Measurements from ENCODE around the gene CITED1. TPM values are rescaled to one million over a fixed set of nuclear protein-coding genes. Genes with fewer than 3 reads are reported as not detected.

Gene CITED1
- total and polyA plus RNA-seq, 4 donors, result 0.34 to 1.8 (median 0.47) TPM; not detected in 1

- H3K27me3 ChIP-seq (ENCODE audit: control insufficient read depth in 3 of 3, insufficient read depth in 3 of 3, low read length in 2 of 3), result no peaks in the 10 kb centered on the region
- 94 to 97% methylated on average over 2 of the region's 2 CpGs for WGBS, 2 donors
- no peak for ATAC-seq (ENCODE audit: insufficient read depth, low FRiP score)
- no peak for TF ChIP-seq CTCF (IDR thresholded peaks at IDR 0.05; ENCODE audit: control extremely low read depth, extremely low read depth)
- H3K4me3 ChIP-seq, result no peak overlapping the region
- peaks cover 0 to 1% (median 0%) of the 10 kb centered on the region in 4 donors for H3K9me3 ChIP-seq (ENCODE audit: control insufficient read depth in 4 of 4, insufficient read depth in 3 of 4, low read length in 3 of 4)
- H3K36me3 ChIP-seq (ENCODE audit: control insufficient read depth in 4 of 4, insufficient read depth in 4 of 4, low read length in 4 of 4), result peaks cover 28 to 48% (median 31%) of the 10 kb centered on the region in 4 donors
- no peak for DNase-seq
- peaks cover 0 to 3% (median 0%) of the 10 kb centered on the region in 5 donors for H3K4me1 ChIP-seq (ENCODE audit: control insufficient read depth in 5 of 5, insufficient read depth in 5 of 5, low read length in 5 of 5)
- no peak overlapping the region for H3K27ac ChIP-seq (ENCODE audit: low read depth in 1 of 2, low read length in 1 of 2)
- H3K9ac ChIP-seq (ENCODE audit: insufficient read depth in 1 of 2, low read length in 2 of 2), result no peak overlapping the region
These were observed 36.9 kb downstream of the CITED1 start for GRCh38 chrX:72268597-72269365.

DNA sequence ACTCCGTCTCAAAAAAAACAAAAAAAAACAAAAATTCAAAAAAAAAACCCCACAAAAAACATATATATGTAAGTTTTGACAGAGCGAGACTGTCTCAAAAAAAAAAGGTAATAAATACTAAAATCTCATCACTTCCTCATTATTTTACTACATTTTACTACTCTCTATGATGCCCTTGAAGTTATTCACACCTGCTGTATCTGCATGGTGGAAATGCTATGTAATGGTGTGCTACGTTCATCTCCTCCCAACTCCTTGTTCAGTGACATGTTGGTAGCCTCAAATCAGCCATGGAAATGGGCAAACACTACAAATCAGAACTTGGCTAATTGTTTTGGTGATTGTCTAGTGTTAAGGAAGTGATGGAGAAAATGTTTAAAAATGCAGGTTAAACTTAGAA, 40.5 kb downstream of the CITED1 start:
- DNase-seq, result no peak
- WGBS, 2 donors, result 94 to 96% methylated on average over 2 to 3 of the region's 3 CpGs
- Histone ChIP-seq H3K9me3 (ENCODE audit: control insufficient read depth in 4 of 4, insufficient read depth in 3 of 4, low read length in 3 of 4) (no peaks in the 10 kb centered on the region), H3K27me3 (ENCODE audit: control insufficient read depth in 3 of 3, insufficient read depth in 3 of 3, low read length in 2 of 3) (no peaks in the 10 kb centered on the region), H3K36me3 (ENCODE audit: control insufficient read depth in 4 of 4, insufficient read depth in 4 of 4, low read length in 4 of 4) (peaks cover 3 to 19% (median 7%) of the 10 kb centered on the region in 4 donors), H3K4me1 (ENCODE audit: control insufficient read depth in 5 of 5, insufficient read depth in 5 of 5, low read length in 5 of 5) (no peaks in the 10 kb centered on the region), H3K9ac (ENCODE audit: insufficient read depth in 1 of 2, low read length in 2 of 2) (no peak overlapping the region), H3K27ac (ENCODE audit: low read depth in 1 of 2, low read length in 1 of 2) (no peak overlapping the region), H3K4me3 (no peak overlapping the region)
- ATAC-seq (ENCODE audit: insufficient read depth, low FRiP score), result no peak
- TF ChIP-seq CTCF (IDR thresholded peaks at IDR 0.05; ENCODE audit: control extremely low read depth, extremely low read depth), result no peak

DNA sequence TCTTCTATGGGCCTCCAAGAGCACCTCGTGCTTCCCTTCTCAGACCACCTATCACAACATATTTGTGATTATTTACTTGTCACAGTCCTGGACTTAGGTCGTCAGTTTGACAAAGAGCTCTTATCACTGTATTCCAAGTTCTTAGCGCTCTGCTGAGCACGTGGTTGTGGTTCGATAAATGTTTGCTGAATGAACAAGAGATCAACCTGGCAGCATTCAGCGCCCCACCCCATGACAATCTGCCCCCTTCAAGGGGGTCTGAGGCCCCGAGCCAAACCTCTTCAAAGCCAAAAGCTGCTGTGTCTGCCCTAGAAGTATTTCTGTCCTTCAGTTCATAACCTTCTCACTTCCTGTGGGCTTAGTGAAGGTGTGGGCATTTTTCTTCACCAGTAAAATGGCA, 43.6 kb downstream of the CITED1 start:
- no peak overlapping the region for H3K4me3 ChIP-seq
- no peak overlapping the region for H3K27ac ChIP-seq (ENCODE audit: low read depth in 1 of 2, low read length in 1 of 2)
- no peaks in the 10 kb centered on the region for H3K4me1 ChIP-seq (ENCODE audit: control insufficient read depth in 5 of 5, insufficient read depth in 5 of 5, low read length in 5 of 5)
- ATAC-seq (ENCODE audit: insufficient read depth, low FRiP score) (no peak), DNase-seq (no peak)
- H3K36me3 ChIP-seq (ENCODE audit: control insufficient read depth in 4 of 4, insufficient read depth in 4 of 4, low read length in 4 of 4), result no peaks in the 10 kb centered on the region
- no peaks in the 10 kb centered on the region for H3K9me3 ChIP-seq (ENCODE audit: control insufficient read depth in 4 of 4, insufficient read depth in 3 of 4, low read length in 3 of 4)
- no peak for TF ChIP-seq CTCF (IDR thresholded peaks at IDR 0.05; ENCODE audit: control extremely low read depth, extremely low read depth)
- no peak overlapping the region for H3K9ac ChIP-seq (ENCODE audit: insufficient read depth in 1 of 2, low read length in 2 of 2)
- WGBS, 2 donors, result 65 to 67% methylated on average over 7 of the region's 7 CpGs
- H3K27me3 ChIP-seq (ENCODE audit: control insufficient read depth in 3 of 3, insufficient read depth in 3 of 3, low read length in 2 of 3), result peaks cover 0 to 8% (median 4%) of the 10 kb centered on the region in 3 donors
